Gastrocnemius medialis (tissue), 4 donors: Measurements from ENCODE around the gene KRTAP10-7. TPM values are rescaled to one million over a fixed set of nuclear protein-coding genes. Genes with fewer than 3 reads are reported as not detected.
"Not testable (repeated sequence)": the region's sequence is repeated elsewhere in the genome, so short reads cannot be mapped to it uniquely, and the experiment has no call there.

Experiments used
- ATAC-seq, 2 donors: fragments of 150-250 bp; one replicate each; pipeline ENCODE4 v1.9.1; 2016
- DNase-seq, 2 donors: peaks; one replicate each; pipeline ENCODE4 v3.0.0-alpha.2; 2019
- H3K27ac ChIP-seq, 4 donors: fragments of 200-600 bp; sonication (generic); 1 replicate in 1 of 4; 2 replicates in 3 of 4; pipeline ENCODE4 v1.5.1; 2016 to 2018; ENCODE audit warnings: mild to moderate bottlenecking in 2 of 4, moderate library complexity in 1 of 4
- H3K27me3 ChIP-seq, 3 donors: fragments of 200-600 bp; sonication (generic) in 2 of 3; 1 replicate in 1 of 3; 2 replicates in 2 of 3; pipeline versions ENCODE4 v1.5.1 to v1.6.0; 2016 to 2019; ENCODE audit warnings: mild to moderate bottlenecking in 1 of 3, moderate library complexity in 1 of 3
- H3K36me3 ChIP-seq, 2 donors: fragments of 200-600 bp; sonication (generic) in 1 of 2; one replicate each; pipeline ENCODE4 v1.5.1; 2017 to 2018
- H3K4me1 ChIP-seq, 2 donors: fragments of 200-600 bp; sonication (generic) in 1 of 2; one replicate each; pipeline ENCODE4 v1.5.1; 2016 to 2017; ENCODE audit warnings: mild to moderate bottlenecking in 2 of 2
- H3K4me3 ChIP-seq, 4 donors: fragments of 200-600 bp; sonication (generic) in 3 of 4; 1 replicate in 1 of 4; 2 replicates in 3 of 4; pipeline ENCODE4 v1.5.1; 2016 to 2019; ENCODE audit warnings: mild to moderate bottlenecking in 2 of 4
- H3K9me3 ChIP-seq, 3 donors: fragments of 200-600 bp; sonication (generic) in 2 of 3; 1 replicate in 1 of 3; 2 replicates in 2 of 3; pipeline ENCODE4 v1.5.1; 2016 to 2019
- POLR2A ChIP-seq, 2 donors: fragments of 450-650 bp; IDR thresholded peaks; one replicate each; pipeline ENCODE4 v1.6.1; 2017; ENCODE audit warnings: antibody characterized with exemption in 2 of 2, mild to moderate bottlenecking in 2 of 2, moderate library complexity in 2 of 2
- in situ Hi-C, 4 donors: fragments of 200-750 bp; cut with MboI; loops; one replicate each; pipeline versions ENCODE4 v1.15.0 to v1.8.0; 2017; ENCODE audit warnings: low sequenced_read_pairs in 4 of 4
- intact Hi-C: fragments of 100-400 bp; cut with DNase I; formaldehyde crosslinking; loops from one replicate; pipeline ENCODE4 v1.15.1; 2023; ENCODE audit warnings: low total_unique reads
- total RNA-seq, 4 donors: library from RNA; depleted of rRNA; stranded (reverse); fragments of >200 nt; gene quantifications; one replicate each; pipeline versions ENCODE4 v1.1.0 to v1.2.3, GENCODE V29; 2016
- TF ChIP-seq, protein P1 (sequence below), 5 experiments: fragments of 450-650 bp in 3 of 5; fragments of 200-600 bp in 2 of 5; sonication (generic) in 2 of 5; IDR thresholded peaks in 4 of 5; conservative IDR thresholded peaks in 1 of 5; 1 replicate in 4 of 5; 2 replicates in 1 of 5; pipeline ENCODE4 v1.5.1; 2016 to 2019; ENCODE audit warnings: antibody characterized with exemption in 5 of 5, mild to moderate bottlenecking in 3 of 5, moderate library complexity in 3 of 5

Gene KRTAP10-7
- total RNA-seq, 4 donors from 2014 or later, result not detected

DNA sequence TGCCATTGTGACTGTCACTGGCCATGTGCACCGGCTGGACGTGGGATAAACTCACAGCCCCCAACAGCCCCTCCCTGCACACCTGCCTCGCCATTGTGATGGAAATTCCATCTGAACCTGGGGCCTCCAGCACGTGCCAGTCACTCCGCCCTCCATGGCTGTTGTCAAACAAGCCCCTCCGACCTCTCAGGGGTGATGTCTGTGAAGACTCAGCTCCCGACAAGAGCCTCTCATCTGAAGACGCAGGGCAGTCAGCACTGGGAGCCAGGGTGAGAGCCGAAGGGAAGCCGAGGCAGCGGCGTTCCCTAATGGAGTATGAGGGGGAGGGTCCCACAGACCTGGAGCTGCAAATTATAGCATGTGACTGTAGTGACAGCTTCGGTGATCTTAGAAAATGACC, 47.7 kb upstream of the KRTAP10-7 start:
- H3K27ac ChIP-seq, result no peak overlapping the region
- intact Hi-C loops (no loop called here), in situ Hi-C loops (no loop called here)
- no peaks in the 10 kb centered on the region for H3K9me3 ChIP-seq
- H3K27me3 ChIP-seq, result peaks cover 49 to 71% (median 58%) of the 10 kb centered on the region in 3 donors
- DNase-seq (no peak), ATAC-seq (no peak)
- no peaks in the 10 kb centered on the region for H3K4me1 ChIP-seq
- H3K4me3 ChIP-seq, result no peak overlapping the region
- no peaks in the 10 kb centered on the region for H3K36me3 ChIP-seq
- TF ChIP-seq, protein P1, sequence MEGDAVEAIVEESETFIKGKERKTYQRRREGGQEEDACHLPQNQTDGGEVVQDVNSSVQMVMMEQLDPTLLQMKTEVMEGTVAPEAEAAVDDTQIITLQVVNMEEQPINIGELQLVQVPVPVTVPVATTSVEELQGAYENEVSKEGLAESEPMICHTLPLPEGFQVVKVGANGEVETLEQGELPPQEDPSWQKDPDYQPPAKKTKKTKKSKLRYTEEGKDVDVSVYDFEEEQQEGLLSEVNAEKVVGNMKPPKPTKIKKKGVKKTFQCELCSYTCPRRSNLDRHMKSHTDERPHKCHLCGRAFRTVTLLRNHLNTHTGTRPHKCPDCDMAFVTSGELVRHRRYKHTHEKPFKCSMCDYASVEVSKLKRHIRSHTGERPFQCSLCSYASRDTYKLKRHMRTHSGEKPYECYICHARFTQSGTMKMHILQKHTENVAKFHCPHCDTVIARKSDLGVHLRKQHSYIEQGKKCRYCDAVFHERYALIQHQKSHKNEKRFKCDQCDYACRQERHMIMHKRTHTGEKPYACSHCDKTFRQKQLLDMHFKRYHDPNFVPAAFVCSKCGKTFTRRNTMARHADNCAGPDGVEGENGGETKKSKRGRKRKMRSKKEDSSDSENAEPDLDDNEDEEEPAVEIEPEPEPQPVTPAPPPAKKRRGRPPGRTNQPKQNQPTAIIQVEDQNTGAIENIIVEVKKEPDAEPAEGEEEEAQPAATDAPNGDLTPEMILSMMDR (IDR thresholded peaks at IDR 0.05 in 4 of 5, conservative IDR thresholded peaks at IDR 0.05 in 1 of 5), result no peak
- no peak for TF ChIP-seq POLR2A (IDR thresholded peaks at IDR 0.05)

DNA sequence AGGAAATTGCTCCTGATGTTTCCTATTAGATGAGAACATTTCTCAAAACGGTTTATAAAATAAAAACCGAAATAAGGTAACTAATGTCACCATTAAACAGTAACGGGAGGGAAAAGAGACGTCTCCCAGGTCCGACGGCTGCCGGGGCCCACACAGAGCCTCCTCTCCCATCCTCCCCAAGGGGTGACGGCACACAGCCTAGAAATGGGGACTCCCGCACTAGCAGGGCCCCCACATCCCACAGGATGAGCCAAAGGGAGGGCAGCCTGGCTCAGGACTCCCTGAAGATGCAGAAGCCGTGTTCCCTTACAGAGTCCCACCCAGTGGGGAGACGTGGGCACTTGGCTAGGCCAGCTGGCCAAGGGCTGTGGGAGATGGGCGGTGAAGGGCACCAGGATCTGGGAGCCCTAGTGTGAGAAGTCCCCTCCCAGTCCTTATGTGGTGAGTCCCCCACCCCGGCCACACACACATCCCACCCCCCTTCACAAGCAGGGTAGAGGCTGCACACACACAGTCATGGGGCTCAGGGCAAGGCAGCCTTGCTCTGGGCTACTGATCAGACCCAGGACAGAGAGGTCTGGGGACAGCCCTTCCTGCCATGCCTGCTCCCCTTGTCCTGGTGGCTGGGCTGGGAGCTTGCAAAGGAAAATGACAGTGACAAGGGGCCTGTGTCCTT, 45.1 kb upstream of the KRTAP10-7 start:
- intact Hi-C loops, result no loop called here

DNA sequence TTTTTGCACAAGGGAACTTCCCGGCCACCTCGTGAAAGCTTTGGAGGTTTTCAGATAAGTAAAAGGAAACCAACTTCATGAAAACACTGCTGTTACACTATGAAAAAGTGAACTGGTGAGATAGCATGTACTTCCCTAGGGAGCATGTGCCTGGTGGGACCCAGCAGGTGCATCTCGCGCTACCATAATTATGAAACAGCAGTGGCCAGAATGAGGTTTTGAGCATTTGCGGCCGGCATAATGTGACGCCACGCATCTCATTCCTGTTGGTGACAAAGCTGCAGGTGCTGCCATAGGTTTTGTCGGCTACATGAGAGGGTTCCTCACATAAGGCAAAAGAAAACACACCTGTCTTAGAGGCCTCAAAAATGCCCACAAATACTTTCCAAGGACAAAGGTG, 43.5 kb upstream of the KRTAP10-7 start:
- no peak for DNase-seq
- Histone ChIP-seq H3K4me3 (no peak overlapping the region), H3K36me3 (no peaks in the 10 kb centered on the region), H3K4me1 (no peaks in the 10 kb centered on the region), H3K9me3 (no peaks in the 10 kb centered on the region), H3K27me3 (peaks cover 40 to 48% (median 45%) of the 10 kb centered on the region in 3 donors), H3K27ac (no peak overlapping the region)
- ATAC-seq, result no peak
- intact Hi-C loops (no loop called here), in situ Hi-C loops (no loop called here)
- no peak for TF ChIP-seq POLR2A (IDR thresholded peaks at IDR 0.05)
- TF ChIP-seq, protein P1 (IDR thresholded peaks at IDR 0.05 in 4 of 5, conservative IDR thresholded peaks at IDR 0.05 in 1 of 5), result no peak

More for the DNA sequence above, 45.1 kb upstream of the KRTAP10-7 start:
- Histone ChIP-seq H3K9me3 (no peaks in the 10 kb centered on the region), H3K27ac (no peak overlapping the region), H3K27me3 (peaks cover 49 to 57% (median 51%) of the 10 kb centered on the region in 3 donors), H3K4me3 (no peak overlapping the region), H3K36me3 (no peaks in the 10 kb centered on the region), H3K4me1 (no peaks in the 10 kb centered on the region)
- in situ Hi-C loops, result no loop called here
- ATAC-seq (no peak), DNase-seq (no peak)
- TF ChIP-seq, protein P1 (IDR thresholded peaks at IDR 0.05 in 4 of 5, conservative IDR thresholded peaks at IDR 0.05 in 1 of 5), result no peak
- TF ChIP-seq POLR2A (IDR thresholded peaks at IDR 0.05), result no peak

DNA sequence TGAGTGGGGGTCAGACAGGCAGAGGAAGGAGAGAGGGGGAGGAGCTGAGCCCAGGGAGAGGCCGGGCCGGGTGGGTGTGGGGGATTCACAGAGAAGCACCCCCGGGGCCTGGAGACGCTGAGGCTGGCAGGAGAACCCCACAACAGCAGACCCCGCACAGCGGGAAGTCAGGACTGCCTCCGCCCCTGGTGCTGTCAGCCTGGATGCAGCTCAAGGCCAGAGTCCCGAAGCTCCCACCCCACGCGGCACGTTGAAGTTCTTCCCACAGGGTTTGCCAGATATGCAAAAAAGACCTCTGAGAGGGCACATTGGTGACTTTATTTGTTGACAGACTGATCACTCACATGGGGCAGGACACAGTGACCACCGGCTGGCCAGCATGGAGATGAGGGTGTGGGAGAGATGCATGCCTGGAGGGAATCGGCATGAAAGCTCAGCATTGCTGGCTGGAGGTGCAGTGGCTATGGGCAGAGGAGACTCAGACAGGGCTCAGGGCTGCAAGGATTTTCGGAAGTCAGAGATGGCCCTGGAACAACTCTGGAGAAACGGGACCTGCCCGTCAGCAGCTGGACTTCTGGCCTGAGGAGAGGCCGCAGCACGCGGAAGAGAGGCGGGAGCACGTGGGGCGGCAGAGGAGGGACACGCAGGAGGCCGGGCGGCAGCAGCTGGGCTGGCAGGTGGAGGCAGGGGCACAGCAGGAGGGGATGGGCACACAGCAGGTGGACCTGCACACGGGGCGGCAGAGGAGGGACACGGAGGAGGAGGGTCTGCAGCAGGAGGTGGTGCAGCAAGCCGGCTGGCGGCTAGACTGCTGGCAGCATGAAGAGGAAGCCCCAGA, 42.7 kb upstream of the KRTAP10-7 start:
- Histone ChIP-seq H3K4me1 (no peaks in the 10 kb centered on the region), H3K4me3 (no peak overlapping the region), H3K27ac (no peak overlapping the region), H3K9me3 (no peaks in the 10 kb centered on the region), H3K36me3 (no peaks in the 10 kb centered on the region), H3K27me3 (peaks cover 31 to 42% (median 38%) of the 10 kb centered on the region in 3 donors)
- DNase-seq (no peak), ATAC-seq (no peak)
- in situ Hi-C loops (no loop called here), intact Hi-C loops (no loop called here)
- TF ChIP-seq, protein P1 (IDR thresholded peaks at IDR 0.05 in 4 of 5, conservative IDR thresholded peaks at IDR 0.05 in 1 of 5), result no peak
- no peak for TF ChIP-seq POLR2A (IDR thresholded peaks at IDR 0.05)

DNA sequence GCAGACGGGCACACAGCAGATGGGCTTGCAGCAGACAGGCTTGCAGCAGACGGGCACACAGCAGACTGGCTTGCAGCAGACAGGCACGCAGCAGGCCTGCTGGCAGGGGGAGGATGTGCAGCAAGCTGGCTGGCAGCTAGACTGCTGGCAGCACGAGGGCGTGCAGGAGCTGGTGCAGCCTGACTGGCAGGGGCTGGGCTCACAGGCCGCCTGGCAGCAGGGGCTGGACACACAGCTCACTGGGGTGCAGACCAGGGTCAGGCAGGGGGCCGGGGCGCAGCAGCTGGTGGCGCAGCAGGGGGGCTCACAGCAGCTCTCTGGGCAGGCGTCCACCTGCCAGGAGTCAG, 42.1 kb upstream of the KRTAP10-7 start:
- in situ Hi-C loops, result not testable (repeated sequence)

More for the DNA sequence above, 42.1 kb upstream of the KRTAP10-7 start:
- peaks cover 30 to 39% (median 32%) of the 10 kb centered on the region in 3 donors for H3K27me3 ChIP-seq
- H3K4me3 ChIP-seq, ATAC-seq, H3K27ac ChIP-seq, intact Hi-C loops, DNase-seq, H3K4me1 ChIP-seq, H3K36me3 ChIP-seq, H3K9me3 ChIP-seq: not testable (repeated sequence)
